Measurements from ENCODE around the gene HTR3B. TPM values are rescaled to one million over a fixed set of nuclear protein-coding genes. Genes with fewer than 3 reads are reported as not detected.

The HTR3B gene
- total and polyA plus RNA-seq, 10 of the 15 experiments (the other 5 are each of a cell fraction or from before 2014, with no cell fraction given), result not detected

GRCh38 chr11:113875234-113876073 is 29.1 kb upstream of the HTR3B start, which contains the start of gene USP28 (continued):
- no peak for TF ChIP-seq GABPA (IDR thresholded peaks at IDR 0.05; ENCODE audit: low read depth)
- peak; percentile 61 for TF ChIP-seq ZBTB11 (CRISPR knock-in tag; IDR thresholded peaks at IDR 0.05)
- TF ChIP-seq CTCF (IDR thresholded peaks at IDR 0.05 in 2 of 3, conservative IDR thresholded peaks at IDR 0.05 in 1 of 3; ENCODE audit: control insufficient read depth in 2 of 3, extremely low read depth in 1 of 3, insufficient read depth in 1 of 3, low read depth in 3 of 3, low read length in 3 of 3), result 0 out of 6 replicates have a peak, but pooled peaks of 1 of the 3 experiments have one; percentile 5
- TF ChIP-seq JUNB (IDR thresholded peaks at IDR 0.05), result no peak
- no peak for TF ChIP-seq SREBF1 (IDR thresholded peaks at IDR 0.05; ENCODE audit: low read length)
- TF ChIP-seq SUPT20H (IDR thresholded peaks at IDR 0.05; ENCODE audit: borderline replicate concordance, control insufficient read depth, low read depth, low read length), result no peak
- peak; percentile 28 for TF ChIP-seq RUNX3 (IDR thresholded peaks at IDR 0.05; ENCODE audit: low read length)
- TF ChIP-seq NFXL1 (IDR thresholded peaks at IDR 0.05; ENCODE audit: borderline replicate concordance), result no peak
- TF ChIP-seq MEF2A (IDR thresholded peaks at IDR 0.05; ENCODE audit: insufficient read depth, low read depth, low read length), result no peak
- 0 out of 2 replicates have a peak, but pooled peaks have one; percentile 40 for TF ChIP-seq ZSCAN29 (IDR thresholded peaks at IDR 0.05)
- TF ChIP-seq, protein P1, sequence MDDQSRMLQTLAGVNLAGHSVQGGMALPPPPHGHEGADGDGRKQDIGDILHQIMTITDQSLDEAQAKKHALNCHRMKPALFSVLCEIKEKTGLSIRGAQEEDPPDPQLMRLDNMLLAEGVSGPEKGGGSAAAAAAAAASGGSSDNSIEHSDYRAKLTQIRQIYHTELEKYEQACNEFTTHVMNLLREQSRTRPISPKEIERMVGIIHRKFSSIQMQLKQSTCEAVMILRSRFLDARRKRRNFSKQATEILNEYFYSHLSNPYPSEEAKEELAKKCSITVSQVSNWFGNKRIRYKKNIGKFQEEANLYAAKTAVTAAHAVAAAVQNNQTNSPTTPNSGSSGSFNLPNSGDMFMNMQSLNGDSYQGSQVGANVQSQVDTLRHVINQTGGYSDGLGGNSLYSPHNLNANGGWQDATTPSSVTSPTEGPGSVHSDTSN (IDR thresholded peaks at IDR 0.05; ENCODE audit: insufficient replicate concordance, low read depth, low read length), result no peak
- no peak for TF ChIP-seq SUZ12 (IDR thresholded peaks at IDR 0.05; ENCODE audit: unreplicated experiment)
- no peak for TF ChIP-seq CEBPB (IDR thresholded peaks at IDR 0.05; ENCODE audit: borderline replicate concordance in 1 of 2, low read depth in 2 of 2, low read length in 2 of 2)
- no peak for TF ChIP-seq ZNF384 (IDR thresholded peaks at IDR 0.05; ENCODE audit: borderline replicate concordance, low read depth, low read length)
- TF ChIP-seq HDAC6 (IDR thresholded peaks at IDR 0.05; ENCODE audit: unreplicated experiment), result no peak
- peak; percentile 98 for TF ChIP-seq RAD51 (IDR thresholded peaks at IDR 0.05)
- TF ChIP-seq SPI1 (IDR thresholded peaks at IDR 0.05; ENCODE audit: borderline replicate concordance, insufficient read depth, low read depth, low read length), result no peak
- TF ChIP-seq CBX5 (IDR thresholded peaks at IDR 0.05; ENCODE audit: low read depth), result no peak
- no peak for TF ChIP-seq FOXK2 (IDR thresholded peaks at IDR 0.05)
- TF ChIP-seq BCL11A (IDR thresholded peaks at IDR 0.05; ENCODE audit: low read depth, low read length), result no peak
- no peak for TF ChIP-seq KDM1A (IDR thresholded peaks at IDR 0.05; ENCODE audit: borderline replicate concordance)
- TF ChIP-seq NR2C1 (IDR thresholded peaks at IDR 0.05), result peak; percentile 11; the same call in 1 of the 2 replicates
- no peak for TF ChIP-seq FOS (IDR thresholded peaks at IDR 0.05; ENCODE audit: borderline replicate concordance, extremely low read depth, insufficient read length)
- peak; percentile 94 for TF ChIP-seq NR2F1 (conservative IDR thresholded peaks at IDR 0.05)
- peak; percentile 60; the same call in 1 of the 2 replicates for TF ChIP-seq PAX8 (IDR thresholded peaks at IDR 0.05)

Measured in GM12878 (cell line).